Stimulated activated CD4-positive, alpha-beta T cell treated with anti-CD3 and anti-CD28 coated beads, Interleukin-15, amount 100 ng/mL, for 1 hour (primary cell): ENCODE results near the gene GAGE10.
"Not testable (repeated sequence)": the region's sequence is repeated elsewhere in the genome, so short reads cannot be mapped to it uniquely, and the experiment has no call there.

Source experiments
- DNase-seq, 2 donors: peaks; one replicate each; pipeline ENCODE4 v3.0.0-alpha.2; 2020; ENCODE audit warnings: low read depth in 1 of 2, low spot score in 1 of 2

The GAGE10 gene

DNA sequence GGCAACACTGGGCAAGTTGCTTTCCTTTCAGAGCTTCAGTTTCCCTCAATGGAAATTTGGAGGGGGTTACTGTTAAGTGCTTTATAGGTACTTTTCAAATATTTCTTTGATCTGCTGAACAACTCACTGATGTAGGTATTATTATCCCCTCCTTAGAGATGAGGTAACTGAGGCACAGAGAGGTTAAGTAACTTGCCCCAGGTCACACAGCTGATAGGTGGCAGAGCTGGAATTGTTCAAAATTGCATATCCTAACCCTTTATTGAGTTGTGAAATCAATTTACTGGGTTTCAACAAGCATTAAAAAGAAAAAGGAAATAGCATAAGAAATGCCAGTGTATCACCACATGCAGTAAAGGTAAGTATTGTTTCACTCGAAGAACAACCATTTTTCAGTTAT lies 27.2 kb upstream of the GAGE10 start:
- no peak for DNase-seq

DNA sequence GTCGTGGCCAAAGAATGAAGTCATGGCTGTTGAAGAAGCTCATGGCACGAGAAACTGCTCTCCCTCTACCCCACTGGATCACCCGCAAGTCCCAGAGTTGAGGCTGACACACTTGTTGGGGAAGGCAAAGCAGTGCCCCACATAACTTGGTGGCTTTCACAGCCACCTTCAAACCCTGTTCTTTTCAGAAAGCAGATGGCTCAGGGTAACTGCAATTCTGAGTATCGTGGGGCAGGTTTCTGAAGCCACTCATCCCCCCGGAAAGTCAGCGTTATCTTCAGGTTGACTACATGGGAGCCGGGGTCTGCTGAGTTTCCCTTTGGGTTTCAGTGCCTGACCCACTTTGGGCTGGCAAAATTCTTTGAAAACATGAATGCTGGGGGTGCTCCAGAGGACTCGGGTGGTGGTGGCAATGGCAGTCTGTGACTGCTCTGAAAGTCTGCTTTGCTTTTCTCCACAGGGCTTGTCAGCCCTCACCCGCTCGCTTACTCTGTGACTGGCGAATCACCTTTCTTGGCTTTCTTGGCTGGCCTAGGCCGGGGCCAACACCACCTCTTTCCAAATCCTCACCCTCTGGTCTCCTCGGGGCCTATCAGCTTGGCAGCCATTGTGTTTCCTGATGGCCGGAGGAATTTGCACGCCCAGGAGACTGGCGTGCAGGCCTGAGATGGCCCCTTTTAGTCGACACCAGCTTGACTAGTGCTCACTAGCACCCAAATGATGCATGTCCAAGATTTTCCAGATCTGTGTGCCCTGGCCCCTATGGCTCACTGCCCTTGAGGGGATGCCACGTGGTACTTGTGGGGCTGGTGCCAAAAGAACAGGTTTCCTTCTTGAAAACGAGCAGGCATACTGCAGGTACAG lies 26.5 kb upstream of the GAGE10 start:
- DNase-seq = no peak

DNA sequence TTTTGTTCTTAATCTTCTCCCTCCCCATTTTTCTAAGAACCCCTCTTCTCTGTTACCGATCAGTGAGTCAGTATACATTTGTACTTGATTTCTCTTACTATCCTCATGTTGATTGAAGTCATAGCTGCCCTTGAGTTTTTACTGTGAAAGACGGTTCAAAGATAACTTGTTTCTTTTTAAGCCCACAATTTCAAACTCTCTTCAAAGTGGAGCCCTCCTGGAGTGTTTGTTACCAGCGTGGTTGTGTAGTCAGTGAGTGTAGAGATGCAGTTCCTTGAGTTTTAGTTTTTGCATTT lies 26.0 kb upstream of the GAGE10 start:
- DNase-seq = no peak

DNA sequence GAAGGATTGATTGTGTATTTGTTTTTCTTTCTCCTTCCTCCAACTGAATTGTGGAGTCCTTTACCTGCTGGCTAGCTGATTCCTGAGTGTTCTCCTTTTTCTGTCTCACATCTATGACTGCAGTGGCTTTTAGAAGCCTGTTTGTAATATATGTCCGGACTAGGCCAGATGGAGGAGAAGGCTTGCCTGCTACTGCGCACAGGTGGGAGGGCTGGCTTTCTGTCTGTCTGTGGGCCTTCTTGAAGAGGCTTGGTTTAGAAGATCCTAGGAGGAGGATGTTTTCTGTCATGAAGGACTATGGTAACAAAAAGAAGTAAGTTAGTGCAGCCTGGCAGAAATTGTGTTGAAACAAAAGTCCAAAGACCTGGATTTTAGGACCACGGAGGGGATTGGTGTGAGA lies 25.4 kb upstream of the GAGE10 start:
- DNase-seq = no peak

DNA sequence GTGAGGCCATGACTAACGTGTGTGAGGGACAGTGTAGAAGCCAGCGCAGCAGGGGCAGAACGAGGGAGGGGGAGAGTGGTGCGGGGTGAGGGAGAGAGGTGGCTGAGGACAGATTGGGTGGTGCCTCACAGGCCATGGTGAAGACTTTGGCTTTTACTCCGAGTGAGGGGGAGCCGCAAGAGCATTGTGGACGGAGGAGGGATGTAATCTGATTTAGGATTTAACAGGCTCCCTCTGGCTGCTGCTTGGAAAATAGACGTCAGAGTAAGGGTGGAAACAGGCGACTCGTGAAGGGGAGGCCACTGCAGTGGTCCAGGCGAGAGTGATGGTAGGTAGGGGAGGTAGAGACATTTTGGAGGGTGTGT lies 20.8 kb upstream of the GAGE10 start:
- DNase-seq = no peak

DNA sequence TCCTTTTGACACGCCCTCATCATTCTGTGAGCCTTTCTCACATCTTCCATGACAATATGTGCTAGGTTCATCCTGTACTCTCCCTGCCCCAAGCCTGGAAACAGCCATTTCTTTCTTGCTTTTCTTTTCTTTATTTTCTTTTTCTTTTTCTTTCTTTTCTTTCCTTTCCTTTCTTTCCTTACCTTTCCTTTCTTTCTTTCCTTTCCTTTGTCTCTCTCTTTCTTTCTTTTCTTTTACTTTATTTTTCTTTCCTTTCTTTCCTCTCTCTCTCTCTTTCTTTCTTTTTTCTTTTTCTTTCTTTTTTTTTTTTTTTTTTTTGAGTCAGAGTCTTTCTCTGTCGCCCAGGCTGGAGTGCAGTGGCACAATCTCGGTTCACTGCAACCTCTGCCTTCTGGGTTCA lies 19.2 kb upstream of the GAGE10 start:
- no peak for DNase-seq

DNA sequence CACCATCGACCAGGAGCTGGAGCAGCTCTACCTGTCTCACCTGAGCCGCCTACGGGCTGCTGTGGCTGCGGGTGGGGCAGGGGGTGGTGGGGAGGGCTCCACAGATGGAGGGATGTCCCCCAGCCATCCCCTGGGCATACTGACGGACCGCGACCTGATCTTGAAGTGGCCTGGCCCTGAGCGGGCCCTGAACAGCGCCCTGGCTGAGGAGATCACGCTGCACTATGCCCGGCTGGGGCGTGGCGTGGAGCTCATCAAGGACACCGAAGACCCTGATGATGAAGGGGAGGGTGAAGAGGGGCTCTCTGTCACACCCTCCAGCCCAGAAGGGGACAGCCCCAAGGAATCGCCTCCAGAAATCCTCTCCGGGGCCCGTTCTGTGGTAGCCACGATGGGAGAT lies 17.3 kb upstream of the GAGE10 start:
- no peak for DNase-seq

DNA sequence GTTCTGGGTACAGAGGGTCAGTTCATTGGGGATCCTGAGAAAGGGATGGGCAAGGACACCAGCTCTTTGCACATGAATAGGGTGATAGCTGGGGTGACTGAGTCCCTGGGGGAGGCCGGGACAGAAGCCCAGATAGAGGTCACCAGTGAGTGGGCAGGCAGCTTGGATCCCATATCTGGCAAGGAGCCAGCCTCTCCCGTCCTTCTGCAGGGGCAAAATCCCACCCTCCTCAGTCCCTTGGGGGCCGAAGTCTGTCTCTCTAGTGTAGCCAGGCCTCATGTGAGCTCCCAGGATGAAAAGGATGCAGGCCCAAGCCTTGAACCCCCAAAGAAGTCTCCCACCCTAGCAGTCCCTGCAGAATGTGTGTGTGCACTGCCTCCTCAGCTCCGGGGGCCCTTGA lies 16.9 kb upstream of the GAGE10 start:
- no peak for DNase-seq

DNA sequence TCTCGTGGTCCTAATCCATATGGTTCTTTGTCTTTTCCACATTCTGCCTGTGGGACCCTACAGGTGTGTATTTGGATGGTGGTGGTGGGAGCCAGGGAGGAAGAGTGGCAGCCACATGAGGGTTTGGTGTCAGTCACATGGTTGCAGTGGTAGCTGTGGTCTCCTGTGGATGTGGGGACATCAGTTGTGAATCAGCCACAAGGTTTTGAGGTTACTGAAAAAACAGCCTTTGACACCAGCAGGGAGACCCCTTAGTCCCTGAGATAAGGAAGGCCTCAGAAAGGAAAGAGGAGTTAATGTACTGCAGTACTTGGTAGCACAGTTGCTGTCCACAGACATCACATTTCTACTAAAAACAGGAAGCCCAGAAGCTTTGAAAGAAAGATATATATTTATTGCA lies 15.8 kb upstream of the GAGE10 start:
- DNase-seq = no peak

DNA sequence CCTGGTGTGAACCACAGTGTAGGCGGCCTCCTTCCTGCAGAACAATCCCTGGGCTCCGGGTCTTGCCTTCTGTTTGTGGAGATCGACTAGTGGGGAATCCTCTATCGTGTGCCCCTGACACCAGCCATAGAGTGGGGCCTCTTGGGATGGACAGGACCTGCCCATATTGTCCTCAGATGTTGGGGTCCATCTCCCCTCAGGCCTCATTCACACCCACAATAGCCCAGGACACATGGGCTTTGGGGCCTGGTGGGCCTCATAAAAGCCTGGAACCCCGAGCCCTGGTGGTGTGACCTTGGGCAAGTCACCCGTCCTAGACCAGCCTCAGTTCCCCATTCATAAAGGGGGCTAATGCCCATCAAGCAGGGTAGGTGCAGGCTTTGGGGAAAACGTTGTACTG lies 13.2 kb upstream of the GAGE10 start:
- DNase-seq = no peak

DNA sequence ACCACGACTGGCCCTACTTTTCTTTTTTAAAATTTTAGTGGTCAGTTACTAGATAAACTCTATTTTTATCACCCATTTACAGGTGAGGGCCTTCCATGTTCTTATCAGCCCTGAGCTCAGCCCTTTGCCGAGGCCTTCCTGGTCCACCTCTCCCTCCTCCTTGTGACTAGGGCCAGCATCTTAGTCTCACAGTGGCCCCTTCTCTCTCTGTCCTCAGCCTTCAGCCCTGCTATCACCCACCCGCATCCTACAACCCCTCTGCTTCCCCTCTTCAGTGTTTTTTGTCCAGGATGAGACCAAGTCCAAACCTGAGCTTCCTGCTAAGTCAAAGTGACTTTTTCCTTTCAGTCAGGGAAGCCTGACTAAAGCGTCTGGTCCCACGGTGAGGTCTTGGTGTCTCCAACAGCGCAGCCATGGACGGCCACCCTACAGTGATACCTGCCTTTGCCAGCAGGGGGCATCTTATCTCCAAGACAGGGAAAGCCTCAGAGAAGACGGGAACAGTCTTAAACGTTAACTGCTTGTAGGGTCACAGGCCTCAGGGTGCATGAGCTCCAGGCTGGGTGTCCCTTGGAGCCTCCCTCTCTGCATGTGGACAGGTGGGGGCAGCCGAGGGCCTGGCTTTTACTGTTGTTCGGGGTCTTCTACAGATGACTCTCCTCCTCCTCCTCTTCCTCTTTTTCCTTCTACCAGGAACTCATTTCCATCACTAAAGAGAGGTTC lies 11.7 kb upstream of the GAGE10 start:
- peak; percentile 35 to 46 for DNase-seq

DNA sequence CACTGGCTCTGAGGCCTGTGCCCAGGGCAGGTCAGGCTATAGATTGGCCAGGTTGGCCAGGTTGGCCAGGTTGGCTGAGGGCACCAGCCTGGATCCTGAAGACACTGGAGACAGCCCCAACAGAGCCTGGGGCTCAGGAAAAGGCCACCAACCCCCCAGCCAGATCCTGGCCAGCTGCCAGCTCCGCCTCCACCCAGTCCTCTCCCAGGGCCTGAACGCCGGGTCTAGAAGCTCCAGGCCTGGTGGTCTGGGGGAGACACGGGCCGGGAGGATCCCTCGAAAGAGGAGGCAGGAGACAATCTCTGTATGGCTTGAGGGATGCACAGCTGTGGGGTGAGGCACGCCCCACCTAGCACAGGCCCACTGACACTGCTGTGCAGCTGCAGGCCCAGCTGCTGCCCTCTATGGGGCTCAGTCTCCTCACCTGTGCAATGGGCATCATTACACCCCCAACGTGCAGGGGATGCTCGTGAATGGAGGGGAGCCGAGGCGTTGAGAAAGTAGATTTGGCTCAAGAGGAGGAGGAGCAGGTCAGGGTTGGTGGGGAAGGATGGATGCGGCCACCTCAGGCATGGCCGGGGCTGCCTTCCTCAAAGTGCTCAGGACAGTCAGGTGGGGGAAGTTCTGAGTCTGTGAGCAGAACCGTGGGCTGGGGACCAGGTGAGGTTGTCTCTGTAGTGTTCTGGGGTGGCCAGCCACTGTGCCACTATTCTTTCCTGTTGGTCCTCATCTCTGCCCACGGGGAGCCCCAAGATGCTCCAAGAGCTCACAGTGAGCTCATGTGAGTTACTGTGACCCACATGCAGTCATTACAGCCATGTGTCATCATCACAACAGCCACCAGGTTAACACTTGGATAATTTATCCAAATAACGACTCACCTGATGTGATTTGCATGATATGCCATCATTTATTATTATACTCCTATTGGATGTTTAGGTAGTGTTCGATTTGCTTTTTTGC lies 10.8 kb upstream of the GAGE10 start:
- no peak for DNase-seq

DNA sequence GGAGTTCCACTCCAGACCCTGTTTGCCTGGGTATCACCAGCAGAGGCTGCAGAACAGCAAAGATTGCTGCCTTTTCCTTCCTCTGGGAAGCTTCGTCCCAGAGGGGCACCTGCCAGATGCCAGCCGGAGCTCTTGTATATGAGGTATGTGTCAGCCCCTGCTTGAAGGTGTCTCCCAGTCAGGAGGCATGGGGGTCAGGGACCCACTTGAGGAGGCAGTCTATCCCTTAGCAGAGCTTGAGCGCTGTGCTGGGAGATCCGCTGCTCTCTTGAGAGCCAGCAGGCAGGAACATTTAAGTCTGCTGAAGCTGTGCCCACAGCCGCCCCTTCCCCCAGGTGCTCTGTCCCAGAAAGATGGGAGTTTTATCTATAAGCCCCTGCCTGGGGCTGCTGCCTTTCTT lies 4.2 kb upstream of the GAGE10 start:
- DNase-seq = not testable (repeated sequence)

DNA sequence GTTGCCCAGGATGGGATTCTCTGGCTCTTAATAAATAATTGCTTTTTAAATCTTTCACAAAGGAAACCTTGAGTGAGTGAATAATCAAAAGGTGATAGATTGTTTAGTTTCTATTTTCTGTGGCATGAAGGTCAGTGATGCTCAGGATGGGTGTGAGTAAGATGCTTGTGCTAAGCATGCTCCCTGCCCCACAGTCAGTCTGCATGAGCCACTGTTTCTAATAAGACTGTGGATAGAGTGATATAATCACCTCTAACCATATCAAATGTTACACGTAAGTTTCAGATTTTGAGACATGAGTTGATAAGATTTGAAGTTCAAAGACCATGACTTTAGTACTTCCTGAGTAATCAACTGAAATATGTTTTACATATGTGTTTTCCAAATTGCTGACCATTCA lies 2.7 kb upstream of the GAGE10 start:
- no peak for DNase-seq

DNA sequence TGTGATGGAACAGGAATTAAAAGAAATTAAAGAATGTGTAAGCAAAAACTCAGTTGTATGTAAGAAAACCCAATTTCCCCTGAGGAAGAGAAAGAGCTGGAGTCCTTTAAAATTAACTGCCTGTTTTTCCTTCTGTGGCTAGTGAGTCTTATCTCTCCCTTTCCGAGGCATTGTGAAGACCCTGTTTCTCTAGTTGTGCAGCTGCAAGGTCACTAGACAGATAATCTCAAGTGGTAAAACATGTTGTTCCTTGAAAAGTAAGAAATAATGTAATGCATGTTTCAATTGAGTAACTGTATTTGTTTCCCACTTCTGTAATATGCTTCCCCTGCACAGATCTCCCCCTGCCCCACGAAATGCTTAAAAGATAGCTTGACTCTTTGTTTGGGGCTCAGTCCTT lies 4.3 kb downstream of the GAGE10 start:
- not testable (repeated sequence) for DNase-seq

DNA sequence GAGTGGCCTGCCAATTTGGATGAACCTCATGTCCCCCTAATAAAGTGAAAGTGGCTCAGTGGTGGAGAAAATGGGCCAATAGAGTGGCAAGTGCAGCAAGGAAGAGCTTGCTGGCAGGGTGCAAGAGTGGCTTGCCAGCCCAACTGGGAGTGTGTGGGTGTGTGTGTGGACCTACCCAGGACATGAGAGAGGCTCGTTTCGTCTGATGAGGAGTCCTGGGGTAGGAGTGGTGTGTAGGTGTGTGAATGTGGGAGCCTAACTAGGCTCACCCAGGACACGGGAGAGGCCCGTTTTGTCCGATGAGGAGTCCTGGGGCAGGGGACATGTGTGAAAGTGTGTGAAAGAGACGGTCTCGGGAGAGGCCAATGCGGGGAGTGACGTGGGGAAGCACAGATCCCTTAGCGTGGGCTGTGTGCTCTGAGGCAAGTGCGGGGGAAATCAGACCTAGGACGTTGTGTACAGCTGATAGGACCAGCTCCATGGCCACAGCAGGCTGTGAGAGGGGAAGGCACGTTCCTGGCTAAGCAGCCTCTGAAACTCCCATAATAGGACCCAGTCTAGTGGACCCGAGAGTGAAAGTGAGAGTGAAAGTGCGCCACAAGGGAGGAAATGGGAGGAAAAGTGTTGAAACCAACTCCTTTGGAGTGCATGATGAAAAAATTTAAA lies 5.3 kb downstream of the GAGE10 start:
- DNase-seq = no peak

DNA sequence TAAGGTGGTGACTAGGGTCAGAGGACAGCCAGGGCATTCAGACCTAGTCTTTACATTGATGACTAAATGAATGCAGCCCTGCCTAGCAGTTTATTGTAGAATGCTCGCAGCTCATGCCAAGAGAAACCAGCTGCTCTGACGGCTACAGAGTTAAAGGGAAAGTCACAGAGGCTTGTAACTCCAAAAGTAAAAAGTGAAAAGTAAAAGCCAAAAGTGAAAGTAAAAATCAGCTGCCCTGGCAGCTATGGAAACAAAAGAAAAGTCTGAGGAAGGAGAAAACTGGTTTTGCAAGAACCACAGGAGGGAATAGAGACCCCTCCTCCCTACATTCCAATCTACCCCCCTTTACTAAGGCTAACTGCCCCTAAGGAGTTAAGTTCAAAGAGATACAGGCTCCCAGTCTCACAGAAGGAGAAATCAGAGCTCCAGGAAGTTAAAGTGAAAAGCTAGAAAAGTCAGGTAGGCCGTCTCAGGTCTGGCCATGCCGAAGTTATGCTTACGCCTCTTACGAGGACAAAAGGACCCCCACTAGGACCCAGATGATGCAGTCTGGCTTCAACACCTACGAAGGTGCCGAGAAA lies 6.0 kb downstream of the GAGE10 start:
- DNase-seq = no peak

DNA sequence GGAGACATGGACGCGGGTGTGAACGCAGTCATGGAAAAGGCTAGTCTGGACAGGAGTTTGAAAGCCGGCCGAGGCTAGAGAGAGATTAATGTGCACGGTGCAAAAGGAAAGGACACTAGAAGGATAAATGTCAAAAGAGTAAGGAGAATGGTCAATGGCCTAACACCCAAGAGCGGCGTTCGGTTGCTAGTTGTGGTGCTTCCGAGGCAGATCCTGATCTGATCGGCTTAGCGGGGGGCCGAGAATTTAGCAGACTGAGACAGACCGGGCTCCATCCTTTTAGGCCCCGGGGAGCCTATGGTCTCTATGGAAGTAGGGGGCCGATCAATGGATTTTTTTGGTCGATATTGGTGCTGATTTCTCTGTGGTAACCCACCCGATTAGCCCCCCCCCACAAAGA lies 6.9 kb downstream of the GAGE10 start:
- DNase-seq = no peak

DNA sequence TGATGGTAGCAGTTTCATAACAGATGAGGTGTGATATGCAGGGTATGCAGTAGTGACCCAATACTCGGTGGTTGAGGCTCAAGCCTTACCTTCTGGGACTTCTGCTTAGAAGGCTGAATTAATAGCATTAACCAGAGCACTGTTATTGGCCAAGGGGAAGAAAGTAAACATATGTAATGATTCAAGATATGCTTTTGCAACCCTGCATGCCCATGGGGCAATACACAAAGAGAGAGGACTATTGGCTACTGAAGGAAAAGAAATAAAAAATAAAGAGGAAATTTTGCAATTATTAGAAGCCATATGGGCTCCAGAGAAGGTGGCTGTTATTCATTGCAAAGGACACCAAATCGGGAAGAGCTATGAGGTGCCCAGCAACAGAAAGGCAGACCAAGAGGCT lies 8.7 kb downstream of the GAGE10 start:
- no peak for DNase-seq

DNA sequence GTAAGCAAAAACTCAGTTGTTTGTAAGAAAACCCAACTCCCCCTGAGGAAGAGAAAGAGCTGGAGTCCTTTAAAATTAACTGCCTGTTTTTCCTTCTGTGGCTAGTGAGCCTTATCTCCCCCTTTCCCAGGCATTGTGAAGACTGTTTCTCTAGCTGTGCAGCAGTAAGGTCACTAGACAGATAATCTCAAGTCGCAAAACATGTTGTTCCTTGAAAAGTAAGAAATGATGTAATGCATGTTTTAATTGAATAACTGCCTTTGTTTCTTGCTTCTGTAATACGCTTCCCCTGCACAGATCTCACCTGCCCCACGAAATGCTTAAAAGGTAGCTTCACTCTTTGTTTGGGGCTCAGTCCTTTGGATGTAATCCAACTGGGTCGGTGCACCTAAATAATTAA lies 12.6 kb downstream of the GAGE10 start:
- DNase-seq = no peak

DNA sequence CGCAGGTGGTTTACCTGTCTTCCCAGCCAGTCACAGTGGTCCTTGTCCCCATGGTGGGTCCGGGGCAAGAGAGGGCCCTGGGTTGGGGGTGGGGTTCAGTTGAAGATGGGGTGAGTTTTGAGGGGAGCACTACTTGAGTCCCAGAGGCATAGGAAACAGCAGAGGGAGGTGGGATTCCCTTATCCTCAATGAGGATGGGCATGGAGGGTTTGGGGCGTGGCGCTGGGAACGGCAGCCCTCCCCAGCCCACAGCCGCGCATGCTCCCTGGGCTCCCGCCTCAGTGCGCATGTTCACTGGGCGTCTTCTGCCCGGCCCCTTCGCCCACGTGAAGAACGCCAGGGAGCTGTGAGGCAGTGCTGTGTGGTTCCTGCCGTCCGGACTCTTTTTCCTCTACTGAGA lies 18.3 kb downstream of the GAGE10 start, which contains the start of gene GAGE12J:
GAGE12J (plus strand) TSS at position 301 of the 400 bp plus-strand sequence. CDS start 1,157 bp downstream, outside the sequence.
- not testable (repeated sequence) for DNase-seq
